HT1080 (cell line): ENCODE results near the gene PTPRE. TPM values are rescaled to one million over a fixed set of nuclear protein-coding genes. Genes with fewer than 3 reads are reported as not detected.

Source experiments
- DNase-seq: peaks from one replicate; pipeline ENCODE4 v3.0.0-alpha.2; 2015; ENCODE audit warnings: low read depth
- total RNA-seq: library from RNA; depleted of rRNA; stranded (reverse); fragments of >200 nt; shearing (Covaris generic); gene quantifications from 2 replicates; pipeline ENCODE4 v1.2.3, GENCODE V29; 2014

Gene PTPRE
- total RNA-seq, 1 experiment from 2014 or later, result 32.0 TPM

DNA sequence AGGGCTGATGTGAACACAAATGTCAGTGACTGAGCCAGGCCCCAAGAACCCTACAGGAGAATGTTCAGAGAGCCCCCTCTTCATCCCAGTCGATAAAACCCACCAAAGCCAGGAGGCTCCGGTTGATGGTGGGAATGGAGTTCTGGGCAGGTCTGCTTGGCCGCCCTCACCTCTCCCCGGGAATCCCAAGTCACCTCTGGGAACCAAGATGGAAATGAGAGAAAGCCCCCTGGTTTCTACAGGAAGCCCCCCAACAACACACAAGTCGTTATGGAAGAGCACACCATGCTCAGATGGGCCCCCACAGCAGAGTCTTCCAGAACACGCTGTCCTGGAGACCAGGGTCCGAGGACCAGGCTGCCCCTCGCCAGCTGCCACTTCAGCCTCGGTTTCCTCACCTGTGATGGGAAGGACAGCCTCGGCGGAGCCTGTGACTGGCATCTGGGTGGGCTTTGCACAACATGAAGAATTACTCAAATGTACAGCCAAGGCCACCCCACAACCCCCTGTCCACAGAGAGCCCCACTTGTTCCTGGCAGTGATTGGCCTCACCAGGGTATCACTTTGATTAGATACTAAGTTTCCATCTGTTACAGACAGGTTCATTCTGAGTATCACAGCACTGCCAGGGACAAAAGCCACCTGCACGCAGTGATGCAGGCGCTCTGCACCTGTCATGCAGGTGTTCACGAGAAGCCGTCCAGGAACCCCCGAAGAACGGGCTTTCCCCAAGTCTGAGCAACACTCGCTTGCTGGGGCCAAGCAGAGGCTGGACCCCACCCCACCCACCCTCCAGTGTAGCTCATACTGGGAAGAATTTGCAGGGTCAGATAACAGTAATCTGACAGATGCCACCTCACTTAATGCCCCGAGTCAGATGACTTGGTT, 161.7 kb downstream of the PTPRE start:
- no peak for DNase-seq

DNA sequence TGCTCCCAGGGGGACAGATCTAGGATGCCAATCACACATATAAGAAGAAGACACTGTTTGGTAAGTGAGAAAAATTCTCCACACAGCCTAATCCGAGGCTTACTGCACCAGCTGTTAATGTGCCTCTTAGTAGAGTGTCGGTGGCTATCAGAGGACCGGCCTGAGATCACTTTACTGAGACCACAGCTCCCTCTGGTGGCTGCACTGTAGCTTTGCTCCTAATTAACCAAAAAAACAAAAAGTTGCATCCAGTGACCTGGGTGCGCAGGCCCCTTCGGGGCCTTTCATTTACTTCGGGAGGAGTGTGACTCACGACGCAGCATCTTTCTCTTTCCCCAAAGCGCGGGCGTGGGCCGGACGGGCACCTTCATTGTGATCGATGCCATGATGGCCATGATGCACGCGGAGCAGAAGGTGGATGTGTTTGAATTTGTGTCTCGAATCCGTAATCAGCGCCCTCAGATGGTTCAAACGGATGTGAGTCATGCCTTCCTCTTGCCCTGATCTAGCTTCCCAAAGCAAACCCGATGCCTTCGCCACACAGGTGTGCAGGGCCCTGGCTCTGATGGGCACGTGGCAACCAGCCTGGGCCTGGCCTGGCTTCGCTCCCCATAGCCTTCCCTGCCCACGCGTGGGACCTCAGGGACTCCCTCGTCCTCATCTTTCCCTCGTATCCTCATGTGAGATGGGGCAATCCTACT, 162.6 kb downstream of the PTPRE start:
- DNase-seq, result peak; percentile 74

DNA sequence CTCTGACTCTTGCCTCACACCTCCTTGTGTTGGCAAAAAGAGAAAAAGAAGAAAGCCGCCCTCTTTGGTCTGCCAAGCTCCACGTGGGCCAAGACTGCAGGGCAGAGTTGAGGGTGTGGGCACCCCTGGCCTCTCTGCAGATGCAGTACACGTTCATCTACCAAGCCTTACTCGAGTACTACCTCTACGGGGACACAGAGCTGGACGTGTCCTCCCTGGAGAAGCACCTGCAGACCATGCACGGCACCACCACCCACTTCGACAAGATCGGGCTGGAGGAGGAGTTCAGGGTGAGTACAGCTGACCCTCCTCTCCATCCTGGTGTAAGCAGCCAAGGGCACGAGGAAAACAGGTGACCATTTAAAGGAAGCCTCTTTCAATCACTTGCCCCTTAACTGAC, 163.3 kb downstream of the PTPRE start:
- DNase-seq, result no peak

DNA sequence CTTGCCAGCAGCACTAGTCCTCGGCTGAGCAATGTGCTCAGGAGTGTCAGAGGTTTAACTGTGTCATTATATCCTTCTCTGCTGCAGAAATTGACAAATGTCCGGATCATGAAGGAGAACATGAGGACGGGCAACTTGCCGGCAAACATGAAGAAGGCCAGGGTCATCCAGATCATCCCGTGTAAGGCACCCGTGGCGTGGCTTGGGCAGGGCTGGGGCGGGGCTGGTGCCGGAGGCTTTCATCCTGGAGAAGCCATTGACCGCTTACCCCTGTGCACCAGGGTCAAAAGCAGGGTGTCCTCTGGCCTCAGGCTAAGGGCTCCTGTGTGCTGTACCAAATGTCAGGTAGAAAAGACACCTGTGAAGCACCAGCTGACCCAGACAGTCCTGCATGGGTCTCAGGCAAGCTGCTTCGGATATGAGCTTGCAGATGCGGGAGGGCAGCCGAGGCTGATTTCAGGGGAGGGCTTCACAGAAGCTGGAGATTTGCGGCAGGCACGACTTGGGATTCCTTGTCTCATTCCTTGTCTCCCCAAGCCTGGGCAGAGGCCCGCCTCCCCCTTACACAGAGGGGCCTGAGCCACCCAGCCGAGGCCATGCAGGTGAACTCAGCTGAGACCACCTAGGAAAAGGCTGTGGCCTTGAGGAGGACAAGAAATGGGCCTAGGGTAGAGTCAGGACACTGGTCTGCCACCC, 164.0 kb downstream of the PTPRE start:
- DNase-seq, result no peak

DNA sequence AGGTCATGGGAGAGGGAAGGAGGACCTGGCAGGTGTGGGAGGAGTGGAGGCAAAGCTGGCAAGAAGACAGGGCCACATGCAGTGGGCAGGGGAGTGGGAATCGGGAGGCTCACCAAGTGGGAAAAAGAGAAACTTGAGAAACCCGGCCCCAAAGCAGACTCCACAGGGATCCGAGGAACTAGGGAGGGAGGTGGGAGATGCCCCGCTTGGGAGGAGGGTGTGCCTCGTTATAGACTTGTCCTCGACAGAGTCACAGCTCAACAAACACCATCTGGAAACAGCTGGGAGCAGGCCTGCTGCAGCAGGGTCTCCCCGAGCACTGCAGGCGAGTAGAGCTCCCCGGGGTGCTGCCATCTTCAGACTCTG, 164.5 kb downstream of the PTPRE start:
- DNase-seq, result no peak

DNA sequence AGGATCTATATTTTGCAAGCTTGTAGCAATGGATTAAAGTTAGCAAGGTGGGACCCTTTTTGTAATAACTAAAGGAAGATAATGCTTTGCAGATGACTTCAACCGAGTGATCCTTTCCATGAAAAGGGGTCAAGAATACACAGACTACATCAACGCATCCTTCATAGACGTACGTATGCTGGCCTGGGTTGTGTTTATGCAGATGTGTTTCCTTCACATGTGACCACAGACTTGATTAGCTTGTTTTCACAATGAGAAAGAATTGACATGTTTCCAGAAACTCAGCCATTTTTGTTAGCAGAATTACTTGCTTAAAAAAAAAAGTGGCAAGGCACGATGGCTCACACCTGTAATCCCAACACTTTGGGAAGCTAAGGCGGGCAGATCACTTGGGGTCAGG, 165.1 kb downstream of the PTPRE start:
- DNase-seq, result no peak

DNA sequence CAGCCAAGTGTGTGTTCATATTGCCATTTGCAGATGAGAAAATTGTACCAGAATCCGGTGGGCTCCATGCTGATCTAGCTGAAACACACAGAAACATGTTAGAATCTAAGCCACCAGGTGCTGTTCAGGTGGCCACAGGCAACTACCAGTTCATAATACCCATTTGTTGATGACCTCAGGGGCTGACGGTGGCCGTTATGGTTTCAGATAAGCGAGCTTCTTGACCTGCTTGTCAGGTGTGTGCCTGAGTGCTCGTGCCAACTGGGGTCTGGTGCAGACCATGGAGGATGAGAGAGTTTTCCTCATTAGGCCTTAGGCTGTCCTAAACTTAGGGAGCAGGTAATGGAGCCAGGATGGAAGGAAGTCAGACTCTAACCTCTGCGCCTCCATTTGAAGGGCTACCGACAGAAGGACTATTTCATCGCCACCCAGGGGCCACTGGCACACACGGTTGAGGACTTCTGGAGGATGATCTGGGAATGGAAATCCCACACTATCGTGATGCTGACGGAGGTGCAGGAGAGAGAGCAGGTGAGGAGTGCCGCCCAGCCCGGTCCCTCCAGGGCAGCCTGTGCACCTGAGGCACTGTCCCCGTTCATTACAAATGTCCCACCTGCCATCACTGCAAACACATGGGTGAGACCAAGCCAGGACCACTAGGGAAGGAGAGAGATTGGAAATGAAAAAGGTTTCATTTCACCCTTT, 166.2 kb downstream of the PTPRE start:
- no peak for DNase-seq

DNA sequence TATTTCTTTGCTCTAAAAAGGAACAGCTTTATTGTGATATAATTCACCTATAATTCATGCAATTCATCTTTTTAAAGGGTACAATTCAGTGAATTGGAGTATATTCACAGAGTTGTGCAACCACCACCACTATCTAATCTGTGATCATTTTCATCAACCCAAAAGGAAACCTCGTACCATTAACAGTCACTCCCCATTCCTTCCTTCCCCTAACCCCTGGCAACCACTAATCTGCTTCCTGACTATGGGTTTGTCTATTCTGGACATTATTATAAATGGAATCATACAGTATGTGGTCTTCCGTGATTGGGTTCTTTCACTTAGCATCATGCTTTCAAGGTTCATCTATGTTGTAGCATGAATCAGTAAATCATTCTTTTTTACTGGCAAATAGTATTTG, 167.0 kb downstream of the PTPRE start:
- DNase-seq, result no peak

DNA sequence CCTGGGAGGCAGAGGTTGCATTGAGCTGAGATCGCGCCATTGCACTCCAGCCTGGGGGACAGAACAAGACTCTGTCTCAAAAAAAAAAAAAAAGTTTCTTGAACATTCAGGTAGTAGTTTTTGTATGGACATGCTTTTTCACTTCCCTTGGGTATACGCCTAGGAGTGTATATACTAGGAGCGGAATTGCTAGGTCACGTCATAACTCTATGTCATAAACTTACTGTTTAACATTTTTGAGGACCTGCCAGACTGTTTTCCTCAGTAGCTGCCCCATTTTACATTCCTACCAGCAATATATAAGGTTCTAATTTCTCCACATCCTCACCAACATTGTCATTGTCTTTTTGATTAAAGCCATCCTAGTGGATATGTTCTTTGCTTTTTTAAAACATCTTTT, 167.7 kb downstream of the PTPRE start:
- no peak for DNase-seq

DNA sequence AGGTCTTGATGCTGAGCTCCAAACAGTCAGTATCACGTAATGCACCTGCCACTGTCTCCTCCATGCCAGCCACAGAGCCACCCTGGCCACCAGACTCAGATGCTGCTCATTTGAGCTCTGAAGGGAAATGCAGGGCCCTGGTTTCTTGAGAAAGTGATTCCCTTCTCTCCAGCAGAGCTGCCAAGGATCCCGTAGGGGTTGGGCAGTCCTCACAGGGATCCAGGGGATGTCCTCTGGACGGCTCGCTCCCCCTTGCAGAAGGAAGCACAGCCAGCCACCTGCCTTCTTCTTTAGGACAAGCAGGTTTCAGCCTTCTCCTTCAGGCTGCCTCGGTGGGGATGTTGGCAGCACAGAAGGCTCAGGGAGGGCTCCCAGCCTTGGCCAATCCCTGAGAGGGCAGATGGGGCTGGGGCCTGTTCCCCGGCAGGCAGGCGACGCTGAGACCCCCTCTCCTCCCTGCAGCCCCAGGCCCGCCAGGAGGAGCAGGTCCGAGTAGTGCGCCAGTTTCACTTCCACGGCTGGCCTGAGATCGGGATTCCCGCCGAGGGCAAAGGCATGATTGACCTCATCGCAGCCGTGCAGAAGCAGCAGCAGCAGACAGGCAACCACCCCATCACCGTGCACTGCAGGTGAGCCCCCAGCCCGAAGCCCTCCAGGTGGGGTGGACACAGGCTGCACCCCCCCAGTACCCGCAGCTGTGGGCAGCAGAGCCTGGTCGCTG, 170.4 kb downstream of the PTPRE start:
- DNase-seq, result no peak

DNA sequence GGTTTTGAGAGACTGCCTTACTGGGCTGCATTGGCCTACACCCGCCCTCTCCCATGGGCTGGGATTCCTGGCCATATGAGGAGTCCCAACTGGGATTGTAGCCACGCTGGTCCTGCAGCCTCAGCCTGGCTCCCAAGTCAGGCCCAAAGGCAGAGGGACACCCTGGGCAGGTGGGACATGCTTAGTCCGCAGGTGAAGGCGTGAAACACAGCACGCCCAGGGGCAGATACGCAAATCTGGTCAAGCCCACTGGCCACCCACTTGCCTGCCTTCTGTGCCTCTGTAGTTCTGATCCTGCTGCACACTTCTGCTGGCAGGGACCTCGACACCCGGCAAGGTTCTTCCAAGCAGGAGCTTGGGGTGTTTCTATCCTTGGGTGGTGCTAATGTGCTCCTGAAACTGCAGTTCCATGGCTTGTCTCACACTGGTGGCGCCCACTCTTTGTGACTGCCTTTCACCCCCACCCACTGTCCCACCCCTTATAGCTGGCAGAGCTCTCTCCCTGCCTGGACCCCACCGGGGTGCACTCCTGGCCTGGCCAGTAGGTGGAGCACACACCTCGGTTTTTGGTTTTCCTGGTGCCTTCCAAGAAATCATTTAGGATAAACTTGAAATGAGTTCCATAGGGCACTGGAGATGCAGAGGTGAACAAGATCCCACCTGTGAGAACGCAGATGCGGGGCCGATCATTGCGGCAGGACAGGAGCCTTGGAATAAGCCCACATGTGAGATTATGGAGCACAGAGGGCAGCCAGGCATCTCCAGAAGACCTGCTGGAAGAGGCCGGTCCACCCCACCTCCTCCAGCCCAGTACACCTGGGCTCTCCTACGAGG, 171.4 kb downstream of the PTPRE start:
- peak; percentile 38 for DNase-seq

DNA sequence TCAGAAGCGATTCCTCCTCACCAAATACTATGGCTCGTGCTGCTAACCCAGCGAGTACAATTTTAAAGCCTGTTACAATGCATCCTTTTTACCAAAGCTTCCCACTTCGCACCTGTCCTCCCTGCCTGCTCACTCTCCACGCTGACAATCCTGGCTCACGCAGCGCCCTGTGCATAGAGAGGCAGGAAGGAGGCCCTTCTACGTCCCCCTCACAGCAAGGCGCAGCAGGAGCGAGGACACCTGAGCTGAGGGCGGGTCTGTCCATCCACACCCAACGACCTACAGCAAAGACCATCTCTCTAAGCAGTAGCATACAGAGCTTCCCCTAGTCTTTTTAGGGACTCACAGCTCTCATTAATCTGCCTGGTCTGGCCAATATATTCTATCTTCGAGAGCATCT, 173.3 kb downstream of the PTPRE start:
- no peak for DNase-seq

DNA sequence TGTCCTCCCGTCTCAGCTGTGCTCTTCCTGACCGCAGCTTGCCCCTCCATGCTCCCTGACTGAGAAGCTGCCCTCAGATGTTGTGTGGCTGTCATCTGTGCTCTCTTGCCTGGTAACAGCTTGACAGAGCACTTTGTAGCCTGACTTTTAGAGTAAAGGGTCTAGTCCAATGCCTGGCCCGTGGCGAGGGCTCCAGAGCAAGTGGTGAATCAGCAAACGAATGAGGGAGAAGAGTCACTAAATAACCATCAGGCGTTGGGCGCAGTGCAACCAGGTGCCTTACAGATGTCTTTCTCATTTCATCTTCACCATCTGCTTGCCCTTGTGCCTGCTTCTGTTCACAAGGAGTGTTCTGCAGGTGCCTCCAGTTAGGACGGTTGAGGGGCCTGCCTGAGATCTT, 173.7 kb downstream of the PTPRE start:
- no peak for DNase-seq

DNA sequence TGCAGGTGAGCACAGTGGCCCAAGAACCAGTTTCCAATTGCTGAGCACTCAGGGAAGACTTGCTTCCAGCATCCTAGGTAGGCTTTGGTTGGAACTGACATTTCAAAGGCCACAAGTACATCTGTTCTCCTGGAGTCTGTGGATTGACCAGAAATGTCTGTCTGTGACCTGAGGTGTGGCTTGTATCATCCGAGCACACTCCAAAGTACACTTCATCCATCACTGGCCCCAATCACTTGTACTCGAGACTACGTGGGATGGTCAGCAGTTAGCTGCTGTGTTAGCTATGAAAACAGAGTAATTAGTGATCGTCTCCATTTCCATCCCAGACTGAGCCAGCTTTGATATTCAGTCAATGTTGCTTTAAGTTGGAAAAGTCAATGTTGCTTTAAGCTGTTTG, 174.3 kb downstream of the PTPRE start:
- DNase-seq, result no peak

DNA sequence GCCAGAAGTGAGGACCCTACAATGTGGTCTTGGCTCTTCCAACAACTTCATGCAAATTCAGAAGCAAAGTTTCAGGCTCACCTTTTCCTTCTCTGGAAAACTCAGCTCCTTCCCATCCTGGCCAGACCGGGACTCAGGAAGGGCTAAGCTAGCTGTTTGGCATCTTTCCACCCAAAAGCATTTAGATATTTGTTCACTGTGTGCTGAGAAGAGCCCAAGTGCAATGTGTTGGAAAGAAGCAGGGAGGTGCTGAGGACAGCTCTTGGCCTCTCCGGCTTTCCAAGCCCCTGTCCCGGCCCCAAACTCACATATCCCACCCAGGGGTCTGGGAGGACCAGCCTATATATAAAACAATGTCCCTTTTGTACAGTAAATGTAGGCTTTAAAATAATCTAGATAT, 174.8 kb downstream of the PTPRE start:
- DNase-seq, result no peak

DNA sequence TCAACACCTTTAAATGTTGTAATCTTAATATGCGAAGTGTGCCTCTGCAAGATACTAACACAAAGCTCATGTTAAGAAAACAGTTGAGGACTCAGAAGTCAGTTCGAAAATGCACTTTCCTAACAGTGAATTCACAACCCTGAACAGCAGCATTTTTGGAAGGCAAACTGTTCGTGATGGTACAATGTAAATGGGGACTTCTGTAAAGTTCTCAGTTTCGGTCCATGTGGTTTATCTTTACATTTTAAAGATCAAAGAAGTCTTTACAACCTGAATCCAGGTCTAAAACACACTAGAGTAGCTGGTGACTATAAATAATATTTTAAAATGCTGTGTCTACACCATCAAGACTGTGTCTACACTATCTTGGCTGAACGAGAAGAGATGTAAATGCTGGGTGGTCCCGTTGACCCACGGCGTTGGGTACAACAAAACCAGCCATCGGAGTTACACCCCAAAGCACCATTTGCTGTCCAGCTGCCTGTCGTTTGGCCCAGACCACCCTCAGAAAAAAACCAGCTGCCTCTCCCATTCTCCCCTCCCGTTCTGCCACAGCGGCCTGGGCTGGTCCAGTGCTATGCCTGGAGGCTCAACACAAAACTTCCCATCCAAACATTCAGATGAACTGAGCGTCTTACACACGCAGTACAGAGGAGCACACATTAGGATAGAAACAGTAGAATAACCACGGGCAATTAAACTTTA, 176.4 kb downstream of the PTPRE start:
- DNase-seq, result no peak

DNA sequence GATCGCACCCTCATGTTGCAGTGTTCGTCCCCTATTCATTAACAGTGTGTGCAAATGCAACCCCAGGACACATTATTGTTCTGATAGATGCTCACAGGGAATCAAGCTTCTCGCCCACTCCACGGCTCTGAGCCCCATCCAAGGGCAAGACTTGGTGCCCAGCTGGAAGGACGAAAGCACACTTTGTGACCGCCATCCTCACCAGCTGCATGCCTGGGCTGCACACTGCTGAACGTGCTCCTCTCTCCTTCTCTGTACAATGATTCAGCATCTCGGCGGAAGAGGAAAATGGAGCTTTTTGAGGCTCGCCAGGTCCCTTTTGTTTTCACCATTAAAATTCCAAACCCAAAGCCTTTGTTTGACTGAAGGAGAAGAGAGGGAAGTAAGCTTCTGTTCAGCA, 177.5 kb downstream of the PTPRE start:
- no peak for DNase-seq

DNA sequence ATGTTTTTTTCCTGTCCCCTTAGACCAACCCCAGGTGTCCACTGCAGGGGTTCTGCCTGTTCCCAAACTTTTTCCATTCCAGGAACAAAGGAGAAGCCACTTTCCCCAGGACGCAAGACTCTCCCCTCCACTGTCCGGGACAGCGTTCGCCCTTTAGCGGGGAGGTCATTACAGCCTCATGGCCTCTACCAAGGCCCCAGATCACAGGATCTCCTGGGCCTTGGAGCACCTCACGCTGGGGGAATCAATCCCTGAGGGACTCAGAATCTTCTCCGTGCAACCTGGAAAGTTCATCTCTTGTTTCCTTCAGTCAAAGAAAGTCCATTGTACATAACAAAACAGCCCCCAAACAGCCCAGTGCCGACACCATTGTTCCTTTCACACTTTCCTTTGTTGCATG, 178.1 kb downstream of the PTPRE start:
- no peak for DNase-seq
